ENCODE measurements around the gene C14orf132.
A peak's percentile ranks its signal among the peaks of the same experiment; 100 is the strongest.
"Not testable (repeated sequence)": the region's sequence is repeated elsewhere in the genome, so short reads cannot be mapped to it uniquely, and the experiment has no call there.

C14orf132 gene

GRCh38 chr14:96065661-96066459 is 26.7 kb downstream of the C14orf132 start:
- TF ChIP-seq POLR2A (IDR thresholded peaks at IDR 0.05; ENCODE audit: low read depth, low read length) (no peak), TAF1 (IDR thresholded peaks at IDR 0.05; ENCODE audit: borderline replicate concordance, low read depth, low read length) (no peak), POLR2AphosphoS5 (IDR thresholded peaks at IDR 0.05; ENCODE audit: low read depth, low read length) (no peak)
- DNase-seq (ENCODE audit: insufficient read length) = no peak
- FAIRE-seq = no peak

GRCh38 chr14:96066976-96067375 is 27.8 kb downstream of the C14orf132 start:
- TF ChIP-seq POLR2AphosphoS5 (IDR thresholded peaks at IDR 0.05; ENCODE audit: low read depth, low read length) (no peak), POLR2A (IDR thresholded peaks at IDR 0.05; ENCODE audit: low read depth, low read length) (no peak), TAF1 (IDR thresholded peaks at IDR 0.05; ENCODE audit: borderline replicate concordance, low read depth, low read length) (no peak)
- DNase-seq (ENCODE audit: insufficient read length) = no peak
- no peak for FAIRE-seq

GRCh38 chr14:96067985-96068930 is 29.1 kb downstream of the C14orf132 start:
- no peak for DNase-seq (ENCODE audit: insufficient read length)
- FAIRE-seq = no peak
- no peak for TF ChIP-seq POLR2AphosphoS5 (IDR thresholded peaks at IDR 0.05; ENCODE audit: low read depth, low read length)
- no peak for TF ChIP-seq POLR2A (IDR thresholded peaks at IDR 0.05; ENCODE audit: low read depth, low read length)
- TF ChIP-seq TAF1 (IDR thresholded peaks at IDR 0.05; ENCODE audit: borderline replicate concordance, low read depth, low read length) = no peak

- no peak for FAIRE-seq
- no peak for DNase-seq (ENCODE audit: insufficient read length)
- TF ChIP-seq POLR2AphosphoS5 (IDR thresholded peaks at IDR 0.05; ENCODE audit: low read depth, low read length) = no peak
- no peak for TF ChIP-seq POLR2A (IDR thresholded peaks at IDR 0.05; ENCODE audit: low read depth, low read length)
- TF ChIP-seq TAF1 (IDR thresholded peaks at IDR 0.05; ENCODE audit: borderline replicate concordance, low read depth, low read length) = no peak
These were observed 30.3 kb downstream of the C14orf132 start for GRCh38 chr14:96069421-96069820.

- TF ChIP-seq POLR2AphosphoS5 (IDR thresholded peaks at IDR 0.05; ENCODE audit: low read depth, low read length) (no peak), POLR2A (IDR thresholded peaks at IDR 0.05; ENCODE audit: low read depth, low read length) (no peak), TAF1 (IDR thresholded peaks at IDR 0.05; ENCODE audit: borderline replicate concordance, low read depth, low read length) (no peak)
- DNase-seq (ENCODE audit: insufficient read length) = no peak
- no peak for FAIRE-seq
These were observed 32.4 kb downstream of the C14orf132 start for GRCh38 chr14:96071561-96071960.

- FAIRE-seq = no peak
- no peak for DNase-seq (ENCODE audit: insufficient read length)
These were observed 32.9 kb downstream of the C14orf132 start for GRCh38 chr14:96072076-96072475.

GRCh38 chr14:96072746-96073145 is 33.6 kb downstream of the C14orf132 start:
- TF ChIP-seq POLR2A (IDR thresholded peaks at IDR 0.05; ENCODE audit: low read depth, low read length) = no peak
- no peak for TF ChIP-seq POLR2AphosphoS5 (IDR thresholded peaks at IDR 0.05; ENCODE audit: low read depth, low read length)
- TF ChIP-seq TAF1 (IDR thresholded peaks at IDR 0.05; ENCODE audit: borderline replicate concordance, low read depth, low read length) = no peak
- FAIRE-seq (no peak), DNase-seq (ENCODE audit: insufficient read length) (no peak)

More at GRCh38 chr14:96072076-96072475, 32.9 kb downstream of the C14orf132 start:
- TF ChIP-seq TAF1 (IDR thresholded peaks at IDR 0.05; ENCODE audit: borderline replicate concordance, low read depth, low read length) (no peak), POLR2A (IDR thresholded peaks at IDR 0.05; ENCODE audit: low read depth, low read length) (no peak), POLR2AphosphoS5 (IDR thresholded peaks at IDR 0.05; ENCODE audit: low read depth, low read length) (no peak)

GRCh38 chr14:96073260-96074039 is 34.3 kb downstream of the C14orf132 start:
- DNase-seq (ENCODE audit: insufficient read length); FAIRE-seq: not testable (repeated sequence)

GRCh38 chr14:96077983-96078624 is 38.9 kb downstream of the C14orf132 start:
- FAIRE-seq (peak; percentile 9), DNase-seq (ENCODE audit: insufficient read length) (no peak)
- TF ChIP-seq POLR2AphosphoS5 (IDR thresholded peaks at IDR 0.05; ENCODE audit: low read depth, low read length) = no peak
- no peak for TF ChIP-seq TAF1 (IDR thresholded peaks at IDR 0.05; ENCODE audit: borderline replicate concordance, low read depth, low read length)
- TF ChIP-seq POLR2A (IDR thresholded peaks at IDR 0.05; ENCODE audit: low read depth, low read length) = no peak

- TF ChIP-seq TAF1 (IDR thresholded peaks at IDR 0.05; ENCODE audit: borderline replicate concordance, low read depth, low read length) = no peak
- TF ChIP-seq POLR2AphosphoS5 (IDR thresholded peaks at IDR 0.05; ENCODE audit: low read depth, low read length) = no peak
- no peak for TF ChIP-seq POLR2A (IDR thresholded peaks at IDR 0.05; ENCODE audit: low read depth, low read length)
- no peak for DNase-seq (ENCODE audit: insufficient read length)
- FAIRE-seq = no peak
These were observed 39.5 kb downstream of the C14orf132 start for GRCh38 chr14:96078625-96079016.

All from GM12892 (cell line).